HepG2 (cell line): ENCODE measurements around the gene ACSF3. TPM values are rescaled to one million over a fixed set of nuclear protein-coding genes. Genes with fewer than 3 reads are reported as not detected.
A peak's percentile ranks its signal among the peaks of the same experiment; 100 is the strongest.

Experiments used
- DNMT3B ChIP-seq: conservative IDR thresholded peaks from 2 replicates; pipeline ENCODE4 v1.6.1; 2016; ENCODE audit warnings: missing biosample characterization, control low read depth
- FIP1L1 ChIP-seq: fragments of 200-400 bp; formaldehyde crosslinking; IDR thresholded peaks from 2 replicates; pipeline ENCODE4 v1.6.1; 2018; ENCODE audit warnings: low read depth, mild to moderate bottlenecking, low read length, moderate library complexity, borderline replicate concordance; ENCODE audit not compliant: insufficient read depth
- HIVEP1 ChIP-seq: sonication (generic); formaldehyde crosslinking; IDR thresholded peaks from 2 replicates; pipeline ENCODE4 v1.4.0; 2020; ENCODE audit warnings: mild to moderate bottlenecking, missing genetic modification reagents
- HNRNPL ChIP-seq: fragments of 200-400 bp; formaldehyde crosslinking; IDR thresholded peaks from 2 replicates; pipeline ENCODE4 v1.6.1; 2017; ENCODE audit warnings: mild to moderate bottlenecking, low read depth, low read length
- KDM5B ChIP-seq: sonication (generic); formaldehyde crosslinking; IDR thresholded peaks from 2 replicates; pipeline ENCODE4 v1.4.0; 2020; ENCODE audit warnings: missing genetic modification reagents, mild to moderate bottlenecking, borderline replicate concordance
- MIER2 ChIP-seq: IDR thresholded peaks from 2 replicates; pipeline ENCODE4 v1.6.1; 2016; ENCODE audit warnings: missing biosample characterization, missing genetic modification reagents
- NFIB ChIP-seq: sonication (generic); formaldehyde crosslinking; IDR thresholded peaks from 2 replicates; pipeline ENCODE4 v1.9.0; 2021; ENCODE audit warnings: missing genetic modification reagents, mild to moderate bottlenecking, borderline replicate concordance
- NFRKB ChIP-seq: fragments of 450-650 bp; IDR thresholded peaks from 2 replicates; pipeline ENCODE4 v1.6.1; 2017
- NPAS2 ChIP-seq: sonication (generic); formaldehyde crosslinking; IDR thresholded peaks from 2 replicates; pipeline ENCODE4 v1.8.0; 2022; ENCODE audit warnings: mild to moderate bottlenecking, missing genetic modification reagents, borderline replicate concordance
- RXRA ChIP-seq: sonication (generic); formaldehyde crosslinking; IDR thresholded peaks from 2 replicates; pipeline ENCODE4 v1.5.1; 2020; ENCODE audit warnings: missing genetic modification reagents
- RXRB ChIP-seq: IDR thresholded peaks from 2 replicates; pipeline ENCODE4 v1.6.1; 2016; ENCODE audit warnings: borderline replicate concordance, missing genetic modification reagents, missing compliant biosample characterization
- SMAD9 ChIP-seq: sonication (generic); formaldehyde crosslinking; IDR thresholded peaks from 2 replicates; pipeline ENCODE4 v1.5.1; 2020; ENCODE audit warnings: mild to moderate bottlenecking, missing genetic modification reagents
- SOX6 ChIP-seq, 2 experiments: fragments of 450-650 bp in 1 of 2; sonication (generic) in 1 of 2; formaldehyde crosslinking in 1 of 2; IDR thresholded peaks; 2 replicates each; pipeline versions ENCODE4 v1.4.0 to v1.6.1; 2017 to 2020; ENCODE audit warnings: antibody characterized with exemption in 1 of 2, mild to moderate bottlenecking in 1 of 2, missing genetic modification reagents in 1 of 2
- TBL1XR1 ChIP-seq: fragments of 150-350 bp; IDR thresholded peaks from 2 replicates; pipeline ENCODE4 v1.6.1; 2014; ENCODE audit warnings: borderline replicate concordance, low read length; ENCODE audit not compliant: partially characterized antibody
- TEAD2 ChIP-seq: sonication (generic); formaldehyde crosslinking; IDR thresholded peaks from 2 replicates; pipeline ENCODE4 v1.9.0; 2021; ENCODE audit warnings: missing genetic modification reagents
- THYN1 ChIP-seq: sonication (generic); formaldehyde crosslinking; IDR thresholded peaks from 2 replicates; pipeline ENCODE4 v1.8.1; 2023; ENCODE audit warnings: low read depth, mild to moderate bottlenecking, moderate library complexity, missing genetic modification reagents, borderline replicate concordance
- WIZ ChIP-seq: sonication (generic); formaldehyde crosslinking; IDR thresholded peaks from 2 replicates; pipeline ENCODE4 v1.5.1; 2020; ENCODE audit warnings: mild to moderate bottlenecking, missing genetic modification reagents
- XBP1 ChIP-seq: sonication (generic); formaldehyde crosslinking; IDR thresholded peaks from 2 replicates; pipeline ENCODE4 v1.5.0; 2020; ENCODE audit warnings: missing genetic modification reagents
- ZC3H4 ChIP-seq: sonication (generic); formaldehyde crosslinking; IDR thresholded peaks from 2 replicates; pipeline ENCODE4 v1.4.0; 2020; ENCODE audit warnings: missing genetic modification reagents, borderline replicate concordance
- ZFP1 ChIP-seq: IDR thresholded peaks from 2 replicates; pipeline ENCODE4 v1.6.1; 2016
- ZNF101 ChIP-seq: sonication (generic); formaldehyde crosslinking; IDR thresholded peaks from 2 replicates; pipeline ENCODE4 v1.4.0; 2020; ENCODE audit warnings: mild to moderate bottlenecking, low read depth, missing genetic modification reagents, borderline replicate concordance
- ZNF121 ChIP-seq: sonication (generic); formaldehyde crosslinking; IDR thresholded peaks from 2 replicates; pipeline ENCODE4 v1.5.0; 2020; ENCODE audit warnings: mild to moderate bottlenecking, missing genetic modification reagents
- ZNF296 ChIP-seq: sonication (generic); formaldehyde crosslinking; conservative IDR thresholded peaks from 2 replicates; pipeline ENCODE4 v1.5.0; 2020; ENCODE audit warnings: mild to moderate bottlenecking, missing genetic modification reagents
- ZNF619 ChIP-seq: sonication (generic); formaldehyde crosslinking; IDR thresholded peaks from 2 replicates; pipeline ENCODE4 v1.4.0; 2020; ENCODE audit warnings: mild to moderate bottlenecking, missing genetic modification reagents
- ZNF772 ChIP-seq: sonication (generic); formaldehyde crosslinking; IDR thresholded peaks from 2 replicates; pipeline ENCODE4 v1.5.0; 2020; ENCODE audit warnings: mild to moderate bottlenecking, missing genetic modification reagents
- ZNF777 ChIP-seq: sonication (generic); formaldehyde crosslinking; IDR thresholded peaks from 2 replicates; pipeline ENCODE4 v1.4.0; 2020; ENCODE audit warnings: missing genetic modification reagents
- ZNF883 ChIP-seq: sonication (generic); formaldehyde crosslinking; IDR thresholded peaks from 2 replicates; pipeline ENCODE4 v1.5.1; 2020; ENCODE audit warnings: mild to moderate bottlenecking, missing genetic modification reagents; ENCODE audit errors: not compliant biosample characterization
- ZSCAN30 ChIP-seq: sonication (generic); formaldehyde crosslinking; IDR thresholded peaks from 2 replicates; pipeline ENCODE4 v1.5.0; 2020; ENCODE audit warnings: mild to moderate bottlenecking, missing genetic modification reagents
- polyA plus RNA-seq, 8 experiments: library from polyadenylated mRNA; depleted of rRNA in 3 of 8; stranded (reverse) in 7 of 8; unstranded in 1 of 8; fragments of >200 nt; fragmentation: Illumina TruSeq in 4 of 8; extraction: Trizol in 4 of 8; gene quantifications; 2 replicates each; pipeline versions ENCODE4 v1.2.1 to v1.2.3, GENCODE V29; 2011 to 2016; ENCODE audit warnings: low read depth in 4 of 8, missing spikeins in 1 of 8, mixed read lengths in 1 of 8; ENCODE audit not compliant: insufficient read depth in 1 of 8
- total RNA-seq, 5 experiments: library from RNA; depleted of rRNA; stranded (reverse); fragments of >200 nt; fragmentation: Illumina TruSeq; extraction: Trizol; gene quantifications; 2 replicates each; pipeline ENCODE4 v1.2.3, GENCODE V29; 2016; ENCODE audit warnings: low read depth in 1 of 5
- TF ChIP-seq, protein P1 (sequence below): sonication (generic); formaldehyde crosslinking; conservative IDR thresholded peaks from 2 replicates; pipeline ENCODE4 v1.8.1; 2023; ENCODE audit warnings: missing genetic modification reagents
- TF ChIP-seq, protein P2 (sequence below): sonication (generic); formaldehyde crosslinking; IDR thresholded peaks from 2 replicates; pipeline ENCODE4 v1.4.0; 2020; ENCODE audit warnings: missing genetic modification reagents

The ACSF3 gene
- total and polyA plus RNA-seq, 2 of the 13 experiments (the other 11 are each of a cell fraction or from before 2014, with no cell fraction given), result 14.9 to 30.6 TPM

DNA sequence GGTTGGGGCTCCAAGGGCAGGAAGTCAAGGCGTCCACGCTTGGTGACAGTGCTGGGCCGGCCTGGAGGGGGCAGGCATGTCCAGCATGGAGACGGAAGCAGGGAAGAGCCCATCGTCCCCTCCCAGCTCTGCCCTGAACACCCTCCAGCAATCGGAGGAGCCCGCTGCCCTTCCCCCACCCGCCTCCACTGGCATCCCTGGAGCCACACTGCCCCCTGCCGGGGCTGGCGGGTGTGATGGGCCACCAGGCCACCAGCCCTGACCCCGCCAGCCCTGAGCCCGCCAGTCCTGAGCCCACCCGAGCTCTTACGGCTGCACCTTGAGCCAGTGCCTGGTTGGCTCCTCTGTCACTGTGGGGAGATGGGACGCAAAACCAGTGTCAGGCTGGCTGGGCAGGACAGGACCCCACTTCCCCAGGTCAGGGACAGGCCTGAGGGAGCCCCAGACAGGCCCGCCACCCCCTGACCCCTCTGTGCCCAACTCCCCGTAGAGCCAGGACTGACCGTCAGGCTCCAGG is 73.8 kb downstream of the ACSF3 start (continued):
- peak; percentile 99 for TF ChIP-seq ZNF619 (CRISPR knock-in tag)
- peak; percentile 96 for TF ChIP-seq ZNF772
- no peak for TF ChIP-seq NFRKB
- 0 out of 2 replicates have a peak, but pooled peaks have one; percentile 42 for TF ChIP-seq ZFP1 (CRISPR knock-in tag)
- TF ChIP-seq NFIB (CRISPR knock-in tag), result no peak
- peak; percentile 94 for TF ChIP-seq KDM5B (CRISPR knock-in tag)
- no peak for TF ChIP-seq NPAS2 (CRISPR knock-in tag)
- TF ChIP-seq THYN1 (CRISPR knock-in tag), result no peak
- TF ChIP-seq RXRB, result peak; percentile 84
- no peak for TF ChIP-seq ZSCAN30 (CRISPR knock-in tag)
- no peak for TF ChIP-seq FIP1L1
- TF ChIP-seq SMAD9 (CRISPR knock-in tag), result no peak
- TF ChIP-seq ZNF883 (CRISPR knock-in tag), result peak; percentile 79
- TF ChIP-seq, protein P1, sequence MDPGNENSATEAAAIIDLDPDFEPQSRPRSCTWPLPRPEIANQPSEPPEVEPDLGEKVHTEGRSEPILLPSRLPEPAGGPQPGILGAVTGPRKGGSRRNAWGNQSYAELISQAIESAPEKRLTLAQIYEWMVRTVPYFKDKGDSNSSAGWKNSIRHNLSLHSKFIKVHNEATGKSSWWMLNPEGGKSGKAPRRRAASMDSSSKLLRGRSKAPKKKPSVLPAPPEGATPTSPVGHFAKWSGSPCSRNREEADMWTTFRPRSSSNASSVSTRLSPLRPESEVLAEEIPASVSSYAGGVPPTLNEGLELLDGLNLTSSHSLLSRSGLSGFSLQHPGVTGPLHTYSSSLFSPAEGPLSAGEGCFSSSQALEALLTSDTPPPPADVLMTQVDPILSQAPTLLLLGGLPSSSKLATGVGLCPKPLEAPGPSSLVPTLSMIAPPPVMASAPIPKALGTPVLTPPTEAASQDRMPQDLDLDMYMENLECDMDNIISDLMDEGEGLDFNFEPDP (CRISPR knock-in tag), result no peak
- TF ChIP-seq RXRA (CRISPR knock-in tag), result peak; percentile 90
- peak; percentile 58 for TF ChIP-seq TBL1XR1
- TF ChIP-seq ZC3H4 (CRISPR knock-in tag), result no peak; the same call in 1 of the 2 replicates
- TF ChIP-seq TEAD2, result no peak
- TF ChIP-seq XBP1 (CRISPR knock-in tag), result no peak
- no peak for TF ChIP-seq DNMT3B
- peak; percentile 69 for TF ChIP-seq HIVEP1 (CRISPR knock-in tag)
- no peak; the same call in 1 of the 2 replicates for TF ChIP-seq WIZ (CRISPR knock-in tag)
- TF ChIP-seq ZNF121, result no peak
- TF ChIP-seq HNRNPL, result peak; percentile 88; the same call in 1 of the 2 replicates
- TF ChIP-seq, protein P2, sequence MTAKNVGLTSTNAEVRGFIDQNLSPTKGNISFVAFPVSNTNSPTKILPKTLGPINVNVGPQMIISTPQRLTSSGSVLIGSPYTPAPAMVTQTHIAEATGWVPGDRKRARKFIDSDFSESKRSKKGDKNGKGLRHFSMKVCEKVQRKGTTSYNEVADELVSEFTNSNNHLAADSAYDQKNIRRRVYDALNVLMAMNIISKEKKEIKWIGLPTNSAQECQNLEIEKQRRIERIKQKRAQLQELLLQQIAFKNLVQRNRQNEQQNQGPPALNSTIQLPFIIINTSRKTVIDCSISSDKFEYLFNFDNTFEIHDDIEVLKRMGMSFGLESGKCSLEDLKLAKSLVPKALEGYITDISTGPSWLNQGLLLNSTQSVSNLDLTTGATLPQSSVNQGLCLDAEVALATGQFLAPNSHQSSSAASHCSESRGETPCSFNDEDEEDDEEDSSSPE (CRISPR knock-in tag), result peak; percentile 69; the same call in 1 of the 2 replicates
- no peak for TF ChIP-seq SOX6 (IDR thresholded peaks at IDR 0.05)
- TF ChIP-seq SOX6 (CRISPR knock-in tag; IDR thresholded peaks at IDR 0.05), result peak; percentile 84
- peak; percentile 71; the same call in 1 of the 2 replicates for TF ChIP-seq MIER2 (CRISPR knock-in tag)
- 0 out of 2 replicates have a peak, but pooled peaks have one; percentile 45 for TF ChIP-seq ZNF777 (CRISPR knock-in tag)
- 0 out of 2 replicates have a peak, but pooled peaks have one; percentile 68 for TF ChIP-seq ZNF296 (CRISPR knock-in tag)
- TF ChIP-seq ZNF101 (CRISPR knock-in tag), result no peak
